OCI-LY3 (cell line): ENCODE data around the gene S1PR3.

Source experiments
- H2AFZ ChIP-seq: fragments of 200-600, 300-600 bp; shearing (Covaris generic); 2 replicates; pipeline ENCODE4 v1.6.0; 2014; ENCODE audit warnings: antibody characterized with exemption, low read depth, low read length
- H3K27ac ChIP-seq: fragments of 200-600, 300-600 bp; sonication (generic); 2 replicates; pipeline ENCODE4 v1.5.1; 2014; ENCODE audit warnings: mild to moderate bottlenecking, low read length, moderate library complexity, mixed read lengths
- H3K27me3 ChIP-seq: fragments of 200-600, 300-600 bp; sonication (generic); 2 replicates; pipeline ENCODE4 v1.6.1; 2014; ENCODE audit warnings: low read depth, low read length, mixed read lengths
- H3K36me3 ChIP-seq: fragments of 200-600, 300-600 bp; sonication (generic); replicated peaks from 2 replicates; pipeline ENCODE3; 2014; ENCODE audit warnings: low read depth, low read length, mixed read lengths
- H3K4me1 ChIP-seq: fragments of 300-600, 200-600 bp; sonication (generic); 2 replicates; pipeline ENCODE4 v1.6.1; 2014; ENCODE audit warnings: low read length, mixed read lengths
- H3K4me2 ChIP-seq: fragments of 200-600, 300-600 bp; sonication (generic); 2 replicates; pipeline ENCODE4 v1.6.1; 2014; ENCODE audit warnings: low read length, mixed read lengths
- H3K4me3 ChIP-seq: fragments of 300-600, 200-600 bp; sonication (generic); 2 replicates; pipeline ENCODE4 v1.5.1; 2014; ENCODE audit warnings: antibody characterized with exemption, mild to moderate bottlenecking, low read length, moderate library complexity
- H3K79me2 ChIP-seq: fragments of 300-600, 200-600 bp; shearing (Covaris generic); 2 replicates; pipeline ENCODE4 v1.6.1; 2014; ENCODE audit warnings: mild to moderate bottlenecking, low read length, mixed read lengths
- H3K9ac ChIP-seq: fragments of 300-600, 200-600 bp; shearing (Covaris generic); 2 replicates; pipeline ENCODE4 v1.6.0; 2014; ENCODE audit warnings: mild to moderate bottlenecking, low read length, moderate library complexity
- H3K9me3 ChIP-seq: fragments of 200-600, 300-600 bp; shearing (Covaris generic); 2 replicates; pipeline ENCODE4 v1.6.1; 2014; ENCODE audit warnings: low read length, mixed read lengths; ENCODE audit not compliant: insufficient read depth
- H4K20me1 ChIP-seq: fragments of 200-600, 300-600 bp; sonication (generic); 2 replicates; pipeline ENCODE4 v1.6.1; 2016; ENCODE audit warnings: low read length, mixed read lengths; ENCODE audit not compliant: insufficient read depth
- EZH2phosphoT487 ChIP-seq: fragments of 200-600 bp; shearing (Covaris generic); IDR thresholded peaks from 2 replicates; pipeline ENCODE4 v1.6.1; 2018; ENCODE audit warnings: antibody characterized with exemption, mixed run types, low read depth
- TF ChIP-seq, protein P1 (sequence below): fragments of 200-600, 300-600 bp; sonication (generic); IDR thresholded peaks from 2 replicates; pipeline ENCODE4 v1.5.1; 2014; ENCODE audit warnings: antibody characterized with exemption, low read length, low read depth

S1PR3 gene

DNA sequence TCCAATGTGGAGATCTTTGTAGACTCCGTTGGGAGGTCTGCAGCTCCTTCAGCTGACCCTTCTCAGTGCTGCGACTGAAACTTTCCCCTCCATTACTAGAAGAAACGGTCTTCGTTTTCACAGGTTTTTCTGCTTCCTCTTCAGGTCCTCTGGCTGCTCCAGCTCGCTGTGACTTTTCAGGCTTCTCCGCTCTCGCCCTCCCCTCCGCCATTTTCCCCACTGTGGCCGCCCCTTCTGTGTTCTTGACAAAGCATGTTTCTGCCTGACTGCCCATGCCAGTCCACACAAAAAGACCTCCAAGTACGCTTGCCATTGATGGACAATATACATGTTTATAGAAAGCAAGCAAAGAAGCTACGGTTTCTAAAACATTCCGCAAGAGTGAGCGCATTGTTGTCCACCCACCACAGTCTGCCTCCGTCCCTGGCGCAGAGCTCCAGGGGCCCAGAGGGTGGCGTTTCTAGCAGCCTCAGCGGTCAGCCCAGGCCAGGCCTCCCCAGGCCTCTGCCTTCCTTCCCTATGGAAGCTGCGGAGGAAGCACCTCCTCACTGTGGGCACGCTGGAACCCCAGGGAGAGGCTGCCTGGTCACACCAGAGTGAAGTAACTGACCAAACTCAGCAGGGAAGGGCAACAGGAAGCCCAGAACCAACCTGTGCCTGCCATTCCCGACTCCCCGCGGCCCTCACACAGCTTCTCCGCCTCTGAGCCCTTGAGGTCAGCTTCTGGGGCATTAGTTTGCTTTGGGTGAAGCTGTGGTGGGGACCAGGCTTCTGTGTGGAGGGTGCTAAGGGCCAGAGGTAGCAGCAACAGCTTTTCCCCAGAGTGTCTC lies 19.9 kb upstream of the S1PR3 start:
- Histone ChIP-seq H3K27me3 (0 out of 2 replicates have a peak, but pooled peaks cover 12% of the 10 kb centered on the region), H3K4me3 (no peak overlapping the region), H2AFZ (no peak overlapping the region)

DNA sequence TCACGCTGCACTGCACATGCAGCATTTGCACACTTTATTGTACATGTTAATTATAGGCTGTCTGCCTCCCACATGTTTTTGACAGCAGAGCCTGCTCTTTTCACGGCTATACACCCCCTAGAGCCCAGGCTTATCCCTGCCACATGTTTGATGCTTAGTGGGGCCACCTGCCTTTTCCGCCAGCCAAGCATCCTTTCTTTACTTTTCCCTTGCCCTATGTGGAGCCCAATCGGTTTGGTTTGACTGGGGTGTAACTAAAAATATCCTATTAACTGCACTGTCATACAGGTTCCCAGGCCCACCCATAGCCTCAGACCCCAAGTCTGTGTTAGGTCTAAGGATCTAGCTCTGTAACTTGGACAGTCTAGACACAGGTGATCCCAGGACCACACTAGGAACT lies 18.9 kb upstream of the S1PR3 start:
- peaks cover 5% of the 10 kb centered on the region; the same call in 1 of the 2 replicates for H3K9me3 ChIP-seq
- no peak overlapping the region for H3K4me3 ChIP-seq
- H3K36me3 ChIP-seq, result no peaks in the 10 kb centered on the region
- peaks cover 3% of the 10 kb centered on the region for H3K4me1 ChIP-seq
- H3K4me2 ChIP-seq, result no peak overlapping the region
- H3K27ac ChIP-seq, result no peak overlapping the region
- H4K20me1 ChIP-seq, result no peaks in the 10 kb centered on the region
- H3K27me3 ChIP-seq, result peaks cover 15% of the 10 kb centered on the region; the same call in 1 of the 2 replicates
- no peaks in the 10 kb centered on the region for H3K79me2 ChIP-seq
- H3K9ac ChIP-seq, result no peak overlapping the region
- TF ChIP-seq, protein P1, sequence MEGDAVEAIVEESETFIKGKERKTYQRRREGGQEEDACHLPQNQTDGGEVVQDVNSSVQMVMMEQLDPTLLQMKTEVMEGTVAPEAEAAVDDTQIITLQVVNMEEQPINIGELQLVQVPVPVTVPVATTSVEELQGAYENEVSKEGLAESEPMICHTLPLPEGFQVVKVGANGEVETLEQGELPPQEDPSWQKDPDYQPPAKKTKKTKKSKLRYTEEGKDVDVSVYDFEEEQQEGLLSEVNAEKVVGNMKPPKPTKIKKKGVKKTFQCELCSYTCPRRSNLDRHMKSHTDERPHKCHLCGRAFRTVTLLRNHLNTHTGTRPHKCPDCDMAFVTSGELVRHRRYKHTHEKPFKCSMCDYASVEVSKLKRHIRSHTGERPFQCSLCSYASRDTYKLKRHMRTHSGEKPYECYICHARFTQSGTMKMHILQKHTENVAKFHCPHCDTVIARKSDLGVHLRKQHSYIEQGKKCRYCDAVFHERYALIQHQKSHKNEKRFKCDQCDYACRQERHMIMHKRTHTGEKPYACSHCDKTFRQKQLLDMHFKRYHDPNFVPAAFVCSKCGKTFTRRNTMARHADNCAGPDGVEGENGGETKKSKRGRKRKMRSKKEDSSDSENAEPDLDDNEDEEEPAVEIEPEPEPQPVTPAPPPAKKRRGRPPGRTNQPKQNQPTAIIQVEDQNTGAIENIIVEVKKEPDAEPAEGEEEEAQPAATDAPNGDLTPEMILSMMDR, result no peak
- no peak for TF ChIP-seq EZH2phosphoT487
- no peak overlapping the region for H2AFZ ChIP-seq

More for the DNA sequence above, 19.9 kb upstream of the S1PR3 start:
- Histone ChIP-seq H4K20me1 (no peaks in the 10 kb centered on the region), H3K4me2 (no peak overlapping the region), H3K9me3 (peaks cover 5% of the 10 kb centered on the region; the same call in 1 of the 2 replicates), H3K9ac (no peak overlapping the region), H3K79me2 (no peaks in the 10 kb centered on the region), H3K4me1 (no peaks in the 10 kb centered on the region), H3K36me3 (no peaks in the 10 kb centered on the region), H3K27ac (no peak overlapping the region)
- no peak for TF ChIP-seq EZH2phosphoT487
- TF ChIP-seq, protein P1, result no peak

DNA sequence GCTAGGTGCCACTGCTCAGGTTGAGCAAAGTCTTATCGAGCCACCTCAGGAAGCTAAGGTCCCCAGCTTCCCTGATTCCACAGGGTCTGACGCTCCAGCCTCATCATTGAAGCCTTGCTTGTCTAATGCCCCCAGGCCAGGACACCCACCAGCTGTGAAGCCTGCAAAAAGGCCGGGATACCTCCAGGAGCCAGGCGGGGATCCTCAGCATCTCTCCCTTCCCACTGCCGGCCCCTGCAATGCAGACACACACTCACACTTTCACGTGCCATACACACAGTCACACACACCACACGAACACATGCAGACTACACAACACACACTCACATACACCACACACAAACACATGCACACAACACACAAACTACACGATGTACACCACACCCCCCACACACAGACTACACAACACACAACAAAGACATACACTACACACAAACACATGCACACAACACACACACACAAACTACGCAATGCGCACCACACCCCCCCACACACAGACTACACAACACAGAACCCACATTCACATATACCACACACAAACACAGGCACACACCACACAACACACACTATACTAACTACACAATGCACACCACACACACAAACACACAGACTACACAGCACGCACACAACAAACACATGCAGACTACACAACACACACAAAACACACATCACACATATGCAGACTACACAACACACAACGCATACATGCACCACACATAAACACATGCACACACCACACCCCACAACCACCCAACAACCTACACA lies 17.8 kb upstream of the S1PR3 start:
- H3K4me1 ChIP-seq, result peaks cover 3% of the 10 kb centered on the region
- no peak overlapping the region for H3K9ac ChIP-seq
- no peak overlapping the region for H2AFZ ChIP-seq
- H3K9me3 ChIP-seq, result peaks cover 5% of the 10 kb centered on the region; the same call in 1 of the 2 replicates
- H3K4me3 ChIP-seq, result no peak overlapping the region
- no peak overlapping the region for H3K27ac ChIP-seq
- no peak for TF ChIP-seq EZH2phosphoT487
- TF ChIP-seq, protein P1, result no peak
- H3K36me3 ChIP-seq, result no peaks in the 10 kb centered on the region
- H3K27me3 ChIP-seq, result peaks cover 15% of the 10 kb centered on the region; the same call in 1 of the 2 replicates
- no peaks in the 10 kb centered on the region for H3K79me2 ChIP-seq
- H4K20me1 ChIP-seq, result no peaks in the 10 kb centered on the region
- H3K4me2 ChIP-seq, result no peak overlapping the region

DNA sequence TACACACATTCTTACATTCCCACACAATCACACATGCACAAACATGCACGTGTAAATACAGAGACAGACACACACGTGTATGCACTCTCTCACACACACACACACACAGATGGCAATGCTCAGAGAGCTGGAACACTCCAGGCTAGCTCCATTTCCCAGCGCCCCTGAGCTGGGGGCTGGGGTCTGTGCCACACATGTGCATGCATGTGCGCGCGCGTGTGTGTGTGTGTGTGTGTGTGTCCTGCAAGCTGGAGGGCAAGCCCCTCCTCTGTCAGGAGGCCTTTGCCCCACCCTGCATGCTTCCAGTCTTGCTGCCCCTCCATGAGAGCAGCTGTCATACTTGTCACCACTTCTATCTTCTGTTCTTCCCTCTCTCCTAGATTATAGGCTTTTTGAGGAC lies 16.6 kb upstream of the S1PR3 start:
- no peak overlapping the region for H3K4me2 ChIP-seq
- no peak overlapping the region for H3K27ac ChIP-seq
- no peaks in the 10 kb centered on the region for H3K79me2 ChIP-seq
- peaks cover 4% of the 10 kb centered on the region; the same call in 1 of the 2 replicates for H3K27me3 ChIP-seq
- no peak overlapping the region for H3K9ac ChIP-seq
- H3K36me3 ChIP-seq, result no peaks in the 10 kb centered on the region
- H2AFZ ChIP-seq, result no peak overlapping the region
- peaks cover 5% of the 10 kb centered on the region; the same call in 1 of the 2 replicates for H3K9me3 ChIP-seq
- TF ChIP-seq, protein P1, result no peak
- no peak for TF ChIP-seq EZH2phosphoT487
- H3K4me1 ChIP-seq, result peaks cover 3% of the 10 kb centered on the region
- no peak overlapping the region for H3K4me3 ChIP-seq
- no peaks in the 10 kb centered on the region for H4K20me1 ChIP-seq
